Small intestine (tissue), 7 donors: ENCODE data around the gene MYO1A. TPM values are rescaled to one million over a fixed set of nuclear protein-coding genes. Genes with fewer than 3 reads are reported as not detected.

Experiments used
- DNase-seq, 2 donors: peaks; one replicate each; pipeline versions ENCODE4 v3.0.0 to v3.0.0-alpha.2; 2013
- FAIRE-seq: peaks from 2 replicates; lab custom pipeline; 2012; peaks lifted over from hg19 to GRCh38; lab: Jason Lieb, UNC
- H3K27ac ChIP-seq, 3 donors: one replicate each; pipeline ENCODE4 v1.5.1; 2013; ENCODE audit warnings: low read length in 2 of 3, mild to moderate bottlenecking in 2 of 3, control low read depth in 1 of 3, inconsistent platforms in 1 of 3, low read depth in 1 of 3, moderate library complexity in 1 of 3
- H3K27me3 ChIP-seq, 3 donors: one replicate each; pipeline ENCODE4 v1.6.1; 2013; ENCODE audit warnings: low read length in 3 of 3, inconsistent platforms in 1 of 3; ENCODE audit not compliant: control insufficient read depth in 3 of 3, insufficient read depth in 3 of 3
- H3K36me3 ChIP-seq, 3 donors: one replicate each; pipeline ENCODE4 v1.6.1; 2013; ENCODE audit warnings: low read length in 3 of 3, inconsistent platforms in 1 of 3, low read depth in 1 of 3, mild to moderate bottlenecking in 1 of 3, moderate library complexity in 1 of 3; ENCODE audit not compliant: control insufficient read depth in 3 of 3, insufficient read depth in 2 of 3
- H3K4me1 ChIP-seq, 3 donors: one replicate each; pipeline ENCODE4 v1.6.1; 2013; ENCODE audit warnings: low read length in 2 of 3, inconsistent platforms in 1 of 3, low read depth in 1 of 3, mild to moderate bottlenecking in 1 of 3, moderate library complexity in 1 of 3; ENCODE audit not compliant: control insufficient read depth in 3 of 3, insufficient read depth in 2 of 3
- H3K4me3 ChIP-seq, 3 donors: one replicate each; pipeline ENCODE4 v1.5.1; 2013; ENCODE audit warnings: low read length in 3 of 3, control low read depth in 1 of 3, inconsistent platforms in 1 of 3, low read depth in 1 of 3, mild to moderate bottlenecking in 1 of 3, moderate library complexity in 1 of 3
- H3K9me3 ChIP-seq, 2 donors: one replicate each; pipeline ENCODE4 v1.6.1; 2013; ENCODE audit warnings: low read depth in 1 of 2, low read length in 1 of 2; ENCODE audit not compliant: control insufficient read depth in 2 of 2, insufficient read depth in 1 of 2
- WGBS, 3 donors: extraction: QIAGEN DNeasy Blood & Tissue Kit; methylation state at CpG; one replicate each; pipeline ENCODE4 v1.1.7; 2013; 5-methylcytosine and 5-hydroxymethylcytosine counted together
- polyA plus RNA-seq, 4 donors: library from polyadenylated mRNA; stranded (reverse) in 3 of 4; unstranded in 1 of 4; fragments of 200-250 nt in 3 of 4; fragments of 120-200 nt in 1 of 4; gene quantifications; one replicate each; pipeline versions ENCODE4 v1.2.1 to v1.2.3, GENCODE V29; 2013
- donor health status: healthy with polysubstance abuse.
- donor health status: control.
- donor health status: control.
- donor health status: Bipolar disorder and iron deficiency.
- donor health status: healthy.

The MYO1A gene
- polyA plus RNA-seq, 4 donors, result 202 to 971 (median 563) TPM

DNA sequence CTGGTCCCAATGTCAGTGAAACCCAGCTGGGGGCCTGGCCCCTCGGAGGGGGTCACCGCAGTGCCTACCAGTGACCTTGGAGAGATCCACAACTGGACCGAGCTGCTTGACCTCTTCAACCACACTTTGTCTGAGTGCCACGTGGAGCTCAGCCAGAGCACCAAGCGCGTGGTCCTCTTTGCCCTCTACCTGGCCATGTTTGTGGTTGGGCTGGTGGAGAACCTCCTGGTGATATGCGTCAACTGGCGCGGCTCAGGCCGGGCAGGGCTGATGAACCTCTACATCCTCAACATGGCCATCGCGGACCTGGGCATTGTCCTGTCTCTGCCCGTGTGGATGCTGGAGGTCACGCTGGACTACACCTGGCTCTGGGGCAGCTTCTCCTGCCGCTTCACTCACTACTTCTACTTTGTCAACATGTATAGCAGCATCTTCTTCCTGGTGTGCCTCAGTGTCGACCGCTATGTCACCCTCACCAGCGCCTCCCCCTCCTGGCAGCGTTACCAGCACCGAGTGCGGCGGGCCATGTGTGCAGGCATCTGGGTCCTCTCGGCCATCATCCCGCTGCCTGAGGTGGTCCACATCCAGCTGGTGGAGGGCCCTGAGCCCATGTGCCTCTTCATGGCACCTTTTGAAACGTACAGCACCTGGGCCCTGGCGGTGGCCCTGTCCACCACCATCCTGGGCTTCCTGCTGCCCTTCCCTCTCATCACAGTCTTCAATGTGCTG is 54.6 kb downstream of the MYO1A start:
- 92 to 96% (median 94%) methylated on average over 19 to 26 of the region's 26 CpGs for WGBS, 3 donors
- H3K27me3 ChIP-seq, result no peaks in the 10 kb centered on the region
- FAIRE-seq, result no peak
- H3K4me1 ChIP-seq, result no peaks in the 10 kb centered on the region
- no peak overlapping the region for H3K4me3 ChIP-seq
- no peaks in the 10 kb centered on the region for H3K9me3 ChIP-seq
- H3K27ac ChIP-seq, result no peak overlapping the region
- DNase-seq, result no peak
- H3K36me3 ChIP-seq, result peaks cover 0 to 29% (median 0%) of the 10 kb centered on the region in 3 donors

DNA sequence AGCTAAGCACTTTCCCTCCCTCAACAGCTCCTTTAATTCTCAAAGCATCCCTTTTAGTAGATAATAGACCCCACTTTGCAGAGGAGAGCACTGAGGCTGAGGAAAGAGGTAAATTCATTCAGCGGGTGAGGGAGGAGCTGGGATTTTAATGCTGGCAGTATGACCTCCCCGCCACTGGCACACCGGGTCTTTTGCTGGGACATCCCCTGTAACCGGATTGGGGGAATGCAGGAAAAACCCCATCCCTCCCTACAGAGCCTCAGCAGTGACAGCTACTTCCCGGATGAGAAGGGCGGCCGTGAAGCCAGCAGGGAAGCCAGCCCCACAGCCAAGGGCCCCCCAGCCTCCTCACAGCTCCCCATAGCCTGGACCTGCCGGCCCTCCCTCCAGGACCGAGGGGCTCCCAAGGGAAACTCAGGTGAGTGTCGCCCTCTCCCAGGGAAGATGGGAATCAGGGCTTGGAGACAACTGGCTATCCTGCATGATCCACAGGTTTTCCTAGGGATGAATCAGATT is 55.6 kb downstream of the MYO1A start:
- no peaks in the 10 kb centered on the region for H3K9me3 ChIP-seq
- no peak overlapping the region for H3K27ac ChIP-seq
- DNase-seq, result no peak
- WGBS, 3 donors, result 77 to 91% (median 84%) methylated on average over 10 of the region's 10 CpGs
- peaks cover 0 to 26% (median 0%) of the 10 kb centered on the region in 3 donors for H3K36me3 ChIP-seq
- FAIRE-seq, result no peak
- H3K4me1 ChIP-seq, result no peaks in the 10 kb centered on the region
- no peaks in the 10 kb centered on the region for H3K27me3 ChIP-seq
- no peak overlapping the region for H3K4me3 ChIP-seq

DNA sequence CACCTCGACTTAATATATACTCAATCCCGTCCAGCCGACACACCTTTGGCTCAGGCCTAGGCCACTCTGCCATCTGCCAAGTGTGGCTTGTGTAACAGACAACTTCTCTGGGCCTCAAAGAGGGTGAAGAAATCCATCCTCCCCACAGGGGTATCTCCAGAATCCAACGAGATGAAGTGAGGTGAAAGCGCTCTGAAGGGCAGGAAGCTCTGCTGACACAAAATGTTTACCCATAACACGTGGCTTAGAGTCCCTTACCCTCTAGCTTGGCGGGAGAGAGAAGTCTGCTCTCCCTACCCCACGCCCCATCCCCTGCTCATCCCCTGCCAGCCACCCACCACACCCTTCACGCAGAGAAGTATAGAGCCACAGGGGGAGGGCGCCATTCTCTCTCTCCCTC is 56.6 kb downstream of the MYO1A start:
- peaks cover 0 to 4% (median 0%) of the 10 kb centered on the region in 3 donors for H3K4me1 ChIP-seq
- H3K27me3 ChIP-seq, result no peaks in the 10 kb centered on the region
- DNase-seq (no peak), FAIRE-seq (no peak)
- 70 to 77% (median 75%) methylated on average over 10 of the region's 10 CpGs for WGBS, 3 donors
- no peak overlapping the region for H3K4me3 ChIP-seq
- peaks cover 0 to 21% (median 0%) of the 10 kb centered on the region in 3 donors for H3K36me3 ChIP-seq
- no peaks in the 10 kb centered on the region for H3K9me3 ChIP-seq
- H3K27ac ChIP-seq, result no peak overlapping the region

DNA sequence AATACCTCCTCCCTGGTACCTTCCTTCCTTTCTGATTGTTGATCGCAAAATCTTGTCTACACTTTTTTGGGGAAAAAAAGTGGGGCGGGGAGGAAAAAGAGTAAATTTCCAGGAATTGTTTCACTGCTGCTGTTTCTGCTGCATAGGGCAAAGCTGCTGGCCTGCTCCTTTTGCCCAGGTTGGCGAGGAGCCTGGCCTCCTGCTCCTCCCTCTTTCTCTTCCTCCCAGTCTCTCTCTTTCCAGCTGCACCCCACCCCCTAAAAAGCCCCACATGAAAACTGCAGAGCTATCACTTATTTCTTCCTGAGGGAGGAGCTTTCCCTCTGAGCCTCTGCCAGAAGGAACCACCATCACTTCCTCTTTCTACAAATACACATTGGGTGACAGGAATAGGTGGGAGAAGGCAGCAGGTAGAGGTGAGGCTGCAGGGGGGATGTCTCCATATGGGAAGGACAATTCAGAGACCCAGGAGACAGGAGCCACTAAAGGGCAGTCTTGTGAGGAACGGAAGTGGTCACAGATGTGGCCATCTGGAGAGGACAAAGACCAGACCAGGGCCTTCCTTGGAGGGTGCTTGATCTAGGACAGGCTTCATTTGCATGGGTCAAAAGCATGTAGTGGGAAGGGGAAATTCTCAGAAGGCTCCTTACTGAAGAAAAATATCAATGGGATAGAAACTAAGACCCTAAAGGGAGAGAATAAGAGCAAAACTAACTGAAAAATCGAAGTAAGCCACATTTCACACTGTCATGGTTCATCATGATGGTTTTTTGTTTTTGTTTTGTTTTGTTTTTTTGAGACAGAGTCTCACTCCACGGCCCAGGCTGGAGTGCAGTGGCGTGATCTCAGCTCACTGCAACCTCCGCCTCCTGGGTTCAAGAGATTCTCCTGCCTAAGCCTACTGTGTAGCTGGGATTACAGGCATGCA is 58.3 kb downstream of the MYO1A start:
- Histone ChIP-seq H3K4me1 (peaks cover 0 to 4% (median 0%) of the 10 kb centered on the region in 3 donors), H3K27ac (peak overlapping the region in 1 of 3 donors; percentile 72), H3K36me3 (peaks cover 0 to 10% (median 0%) of the 10 kb centered on the region in 3 donors), H3K9me3 (no peaks in the 10 kb centered on the region), H3K4me3 (no peak overlapping the region), H3K27me3 (no peaks in the 10 kb centered on the region)
- WGBS, 3 donors, result 65 to 76% (median 67%) methylated on average over 8 of the region's 8 CpGs
- no peak for FAIRE-seq
- DNase-seq, result no peak

DNA sequence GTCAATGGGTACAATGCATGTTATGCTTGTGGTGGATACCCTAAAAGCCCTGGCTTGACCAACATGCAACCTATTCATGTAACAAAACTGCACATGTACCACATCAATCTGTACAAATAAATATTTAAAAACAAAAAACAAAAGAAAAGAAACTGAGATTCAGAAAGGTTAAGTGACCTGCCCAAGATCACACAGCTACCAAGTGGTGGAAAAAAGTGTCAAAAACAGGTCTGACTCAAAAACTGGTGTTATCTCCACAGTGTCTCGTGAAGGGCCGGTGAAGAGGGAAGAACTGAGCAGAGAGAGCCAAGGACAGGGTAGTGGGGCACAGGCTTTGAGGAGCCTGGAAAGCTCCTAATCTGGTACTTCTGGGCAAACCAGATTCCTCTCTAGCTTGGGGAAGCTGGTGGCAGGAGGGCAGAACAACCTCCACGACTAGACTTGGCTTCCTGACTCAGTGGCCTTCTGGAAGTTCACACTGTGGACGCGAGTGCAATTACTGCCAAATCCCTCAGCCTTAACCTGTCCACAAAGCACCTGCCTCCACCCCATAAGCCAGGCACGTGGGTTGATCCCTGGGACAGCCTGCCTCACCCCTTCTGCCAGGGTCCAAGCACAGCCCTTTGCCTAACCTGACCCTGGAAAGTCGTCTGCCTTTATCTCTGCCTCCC is 59.1 kb downstream of the MYO1A start:
- Histone ChIP-seq H3K4me3 (no peak overlapping the region), H3K9me3 (no peaks in the 10 kb centered on the region), H3K27ac (peak overlapping the region in 1 of 3 donors; percentile 9), H3K36me3 (peaks cover 0 to 9% (median 0%) of the 10 kb centered on the region in 3 donors), H3K27me3 (no peaks in the 10 kb centered on the region), H3K4me1 (peaks cover 0 to 4% (median 0%) of the 10 kb centered on the region in 3 donors)
- no peak for DNase-seq
- WGBS, 3 donors, result 29 to 48% (median 39%) methylated on average over 7 of the region's 7 CpGs
- no peak for FAIRE-seq

DNA sequence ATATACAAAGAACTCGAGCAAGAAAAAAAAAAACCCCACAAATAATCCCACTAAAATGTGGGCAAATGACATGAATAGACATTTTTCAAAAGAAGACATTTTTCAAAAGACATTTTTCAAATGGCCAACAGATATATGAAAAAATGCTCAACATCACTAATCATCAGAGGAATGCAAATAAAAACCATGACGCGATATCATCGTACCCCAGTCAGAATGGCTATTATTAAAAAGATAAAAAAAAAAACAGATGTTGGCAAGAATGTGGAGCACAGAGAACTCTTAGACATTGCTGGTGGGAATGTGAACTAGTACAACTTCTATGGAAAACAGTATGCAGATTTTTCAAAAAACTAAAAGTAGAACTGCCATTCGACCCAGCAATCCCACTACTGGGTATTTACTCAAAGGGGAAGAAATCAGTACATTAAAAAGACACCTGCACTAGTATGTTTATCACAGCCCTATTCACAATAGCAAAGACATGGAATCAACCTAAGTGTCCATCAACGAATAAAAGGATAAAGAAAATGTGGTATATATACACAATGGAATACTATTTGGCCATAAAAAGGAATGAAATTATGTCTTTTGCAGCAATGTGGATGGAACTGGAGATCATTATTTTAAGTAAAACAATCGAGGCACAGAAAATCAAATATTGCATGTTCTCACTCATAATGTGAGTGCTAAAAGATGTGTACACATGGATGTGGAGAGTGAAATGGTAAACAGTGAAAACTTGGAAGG is 59.9 kb downstream of the MYO1A start:
- DNase-seq, result no peak
- Histone ChIP-seq H3K27me3 (no peaks in the 10 kb centered on the region), H3K9me3 (no peaks in the 10 kb centered on the region), H3K36me3 (peaks cover 0 to 1% (median 0%) of the 10 kb centered on the region in 3 donors), H3K4me1 (peaks cover 0 to 4% (median 0%) of the 10 kb centered on the region in 3 donors), H3K27ac (no peak overlapping the region), H3K4me3 (no peak overlapping the region)
- no peak for FAIRE-seq
- WGBS, 3 donors, result 70 to 86% (median 79%) methylated on average over 7 of the region's 7 CpGs

DNA sequence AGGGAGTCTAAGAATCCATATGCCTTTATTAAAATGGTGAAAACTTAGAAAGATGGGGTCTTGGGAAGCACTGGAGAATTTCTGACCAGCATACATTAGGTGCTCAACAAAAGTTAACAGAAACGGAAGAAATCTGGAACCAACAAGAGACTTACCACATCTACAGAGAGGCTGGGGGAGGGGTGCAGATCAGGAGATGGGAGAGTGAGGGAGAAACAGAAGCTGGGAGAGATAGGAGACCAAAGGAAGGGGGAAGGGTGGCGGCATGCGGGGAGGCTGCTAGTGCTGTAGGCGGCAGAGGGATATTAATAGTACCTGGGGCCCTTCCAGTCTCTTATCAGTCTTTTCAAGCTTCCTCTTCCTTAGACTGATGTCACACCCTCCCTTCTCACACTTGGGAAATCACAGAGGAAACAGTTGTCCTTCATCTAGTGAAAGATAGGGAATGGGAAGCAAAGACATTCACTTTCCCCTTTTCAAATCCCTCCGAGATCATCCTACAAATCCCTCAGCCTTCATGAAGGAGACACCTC is 61.7 kb downstream of the MYO1A start:
- 38 to 49% (median 46%) methylated on average over 5 of the region's 5 CpGs for WGBS, 3 donors
- Histone ChIP-seq H3K27ac (no peak overlapping the region), H3K36me3 (no peaks in the 10 kb centered on the region), H3K9me3 (no peaks in the 10 kb centered on the region), H3K27me3 (no peaks in the 10 kb centered on the region), H3K4me1 (peaks cover 0 to 4% (median 0%) of the 10 kb centered on the region in 3 donors), H3K4me3 (no peak overlapping the region)
- DNase-seq (no peak), FAIRE-seq (no peak)
